SKM-1 treated with dmso at 0.1 percent for 144 hours (cell line): Measurements from ENCODE around the gene HBA2.
"Not testable (repeated sequence)": the region's sequence is repeated elsewhere in the genome, so short reads cannot be mapped to it uniquely, and the experiment has no call there.

Source experiments
- DNase-seq: peaks from one replicate; lab custom pipeline; 2025; ENCODE audit not compliant: unreplicated experiment; lab: John Stamatoyannopoulos, UW

The HBA2 gene

GRCh38 chr16:172374-172941 is at the start of gene HBA2:
Gene HBA2, plus strand, starts transcription at chr16:172876. Its CDS starts 37 bp downstream, at chr16:172913.
- DNase-seq, result not testable (repeated sequence)

DNA sequence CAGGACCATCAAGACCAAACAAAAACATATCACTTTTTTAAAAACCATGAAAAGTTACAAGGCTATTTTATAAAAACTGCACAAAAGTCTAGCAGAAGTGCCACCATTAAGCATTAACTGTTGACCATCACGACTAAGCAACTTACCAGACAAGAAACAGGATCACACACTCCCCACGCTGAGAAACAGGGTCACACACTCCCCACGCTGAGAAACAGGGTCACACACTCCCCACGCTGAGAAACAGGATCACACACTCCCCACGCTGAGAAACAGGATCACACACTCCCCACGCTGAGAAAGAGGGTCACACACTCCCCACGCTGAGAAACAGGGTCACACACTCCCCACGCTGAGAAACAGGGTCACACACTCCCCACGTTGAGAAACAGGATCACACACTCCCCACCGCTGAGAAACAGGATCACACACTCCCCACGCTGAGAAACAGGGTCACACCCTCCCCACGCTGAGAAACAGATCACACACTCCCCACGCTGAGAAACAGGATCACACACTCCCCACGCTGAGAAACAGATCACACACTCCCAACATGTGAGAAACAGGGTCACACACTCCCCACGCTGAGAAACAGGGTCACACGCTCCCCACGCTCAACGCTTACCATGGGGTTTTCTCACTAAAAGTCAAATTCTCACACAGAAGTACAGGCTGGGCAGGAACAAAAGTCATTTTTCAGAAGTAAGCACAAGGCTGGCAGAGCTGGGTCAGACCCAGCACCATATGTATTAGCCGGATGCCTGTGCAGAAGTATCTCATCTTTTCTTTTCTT is 48.9 kb upstream of the HBA2 start:
- not testable (repeated sequence) for DNase-seq

DNA sequence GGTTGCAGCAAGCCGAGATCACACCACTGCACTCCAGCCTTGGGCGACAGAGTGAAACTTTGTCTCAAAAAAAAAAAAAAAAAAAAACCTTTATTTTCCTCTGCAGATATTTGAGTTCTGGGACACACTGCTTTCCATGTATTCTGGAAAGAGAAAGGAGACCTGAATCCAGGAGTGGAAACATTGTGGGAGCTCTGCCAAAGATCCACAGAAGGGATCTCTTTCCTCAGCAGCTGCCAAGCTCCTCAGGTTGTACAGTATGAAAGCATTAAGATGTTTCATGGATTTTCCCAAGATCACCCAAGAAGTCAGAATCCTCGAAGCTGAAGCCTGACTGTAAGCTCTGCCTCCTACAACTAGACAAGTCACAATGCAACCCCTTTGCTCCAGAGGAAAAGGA is 47.7 kb upstream of the HBA2 start:
- no peak for DNase-seq

DNA sequence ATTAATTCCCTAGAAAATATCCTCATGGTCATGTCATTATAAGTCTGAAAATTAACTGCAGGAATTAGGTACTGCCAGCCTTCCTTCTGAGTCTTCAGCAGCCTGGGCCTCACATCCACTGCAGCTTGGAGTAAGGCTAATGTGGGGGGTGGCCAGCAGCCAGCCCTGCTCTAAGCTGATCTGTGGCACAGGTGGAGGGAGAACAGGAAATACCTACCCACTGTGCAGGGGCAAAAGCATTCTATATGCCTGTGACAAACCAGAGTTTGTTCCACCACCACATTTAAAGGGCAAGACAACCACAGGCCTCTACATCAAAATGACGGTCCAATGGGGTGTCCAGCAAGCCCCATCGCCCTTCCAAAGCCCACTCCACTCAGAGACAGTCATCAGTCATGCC is 43.6 kb upstream of the HBA2 start:
- no peak for DNase-seq

DNA sequence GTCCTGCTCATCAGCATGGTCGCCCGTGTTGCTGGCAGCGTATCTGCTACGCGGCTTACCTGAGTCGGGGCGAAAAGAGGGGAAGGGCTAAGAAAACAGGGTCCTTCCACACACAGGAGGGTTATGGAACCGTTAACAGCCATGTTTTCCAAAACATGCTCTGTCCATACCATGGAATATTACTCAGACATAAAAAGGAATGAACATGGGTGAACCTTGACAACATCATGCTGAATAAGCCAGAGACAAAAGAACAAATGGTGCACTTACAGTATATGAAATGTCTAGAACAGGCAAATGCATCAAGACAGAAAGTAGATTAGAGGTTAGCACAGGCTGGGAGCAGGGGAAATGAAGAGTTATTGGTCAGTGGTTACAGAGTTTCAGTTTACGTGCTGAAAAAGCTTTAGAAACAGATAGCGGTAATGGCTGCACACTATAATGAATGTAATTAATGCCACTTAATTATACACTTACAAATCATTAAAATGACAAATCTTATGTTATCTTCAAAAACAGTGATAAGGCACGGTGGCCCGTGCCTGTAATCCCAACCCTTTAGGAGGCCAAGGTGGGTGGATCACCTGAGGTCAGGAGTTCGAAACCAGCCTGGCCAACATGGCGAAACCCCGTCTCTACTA is 42.0 kb upstream of the HBA2 start:
- DNase-seq, result no peak

- DNase-seq, result no peak
These were observed 40.6 kb upstream of the HBA2 start for GRCh38 chr16:132120-132519.

DNA sequence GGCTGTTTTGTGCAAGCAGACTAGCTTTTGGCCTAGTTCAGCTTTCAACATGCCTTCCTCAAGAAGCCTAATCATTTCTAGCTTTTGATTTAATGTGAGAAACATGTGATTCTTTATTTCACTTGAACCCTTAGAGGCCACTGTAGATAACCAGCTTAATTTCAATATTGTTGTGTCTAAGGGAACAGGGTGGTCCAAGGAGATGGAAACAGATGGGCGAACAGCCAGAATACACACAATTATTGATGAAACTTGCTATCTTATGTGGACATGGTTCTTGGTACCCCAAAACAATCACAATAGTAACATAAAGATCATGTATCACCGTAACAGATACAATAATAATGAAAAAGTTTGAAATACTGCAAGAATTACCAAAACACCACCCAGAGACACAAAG is 39.0 kb upstream of the HBA2 start:
- DNase-seq, result no peak

DNA sequence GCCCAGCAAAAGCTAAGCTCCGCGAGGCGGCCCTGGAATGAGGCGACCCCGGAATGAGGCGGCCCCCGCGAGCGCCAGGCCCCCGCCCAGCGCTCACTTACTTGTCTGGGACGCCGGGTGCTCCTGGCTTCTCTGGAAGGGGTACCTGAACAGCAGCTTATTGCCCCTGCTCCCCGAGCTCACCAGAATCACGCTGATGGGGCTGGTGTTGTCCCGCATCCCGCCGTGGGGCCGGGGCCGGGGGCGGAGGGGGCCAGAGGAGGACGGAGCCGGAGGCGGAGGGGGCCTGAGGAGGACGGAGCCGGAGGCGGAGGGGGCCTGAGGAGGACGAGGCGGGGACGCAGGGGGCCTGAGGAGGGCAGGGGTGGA is 34.6 kb upstream of the HBA2 start:
- DNase-seq, result no peak

- DNase-seq, result no peak
These were observed 32.4 kb upstream of the HBA2 start for GRCh38 chr16:140175-140857.

DNA sequence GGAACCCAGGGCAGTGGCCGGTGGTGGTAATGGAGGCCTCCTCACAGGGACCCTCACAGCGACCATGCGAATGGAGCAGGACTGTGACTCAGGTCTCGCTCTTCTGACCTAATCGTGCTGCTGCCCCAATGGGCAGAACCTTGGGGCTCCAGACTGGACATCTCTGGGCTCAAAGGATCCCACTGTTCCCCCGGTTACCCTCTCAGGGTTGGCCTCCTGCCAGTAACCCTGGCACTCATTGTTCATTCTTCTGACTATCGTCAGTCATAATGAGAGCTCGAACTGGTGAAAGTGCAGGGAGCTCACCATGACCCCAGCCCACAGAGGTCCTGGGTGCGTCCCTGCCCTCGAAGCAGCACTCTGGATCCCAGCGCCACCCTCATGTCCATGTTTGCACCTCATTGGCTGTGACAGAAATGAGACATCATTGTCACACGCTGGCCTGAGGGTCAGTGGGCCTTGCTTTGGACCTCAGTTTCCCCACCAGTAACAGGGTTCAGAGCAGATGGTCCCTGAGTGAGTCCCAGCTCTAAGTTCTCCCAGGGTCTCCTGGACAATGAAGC is 30.2 kb upstream of the HBA2 start:
- no peak for DNase-seq

- DNase-seq, result no peak
These were observed 29.6 kb upstream of the HBA2 start for GRCh38 chr16:143047-143446.

DNA sequence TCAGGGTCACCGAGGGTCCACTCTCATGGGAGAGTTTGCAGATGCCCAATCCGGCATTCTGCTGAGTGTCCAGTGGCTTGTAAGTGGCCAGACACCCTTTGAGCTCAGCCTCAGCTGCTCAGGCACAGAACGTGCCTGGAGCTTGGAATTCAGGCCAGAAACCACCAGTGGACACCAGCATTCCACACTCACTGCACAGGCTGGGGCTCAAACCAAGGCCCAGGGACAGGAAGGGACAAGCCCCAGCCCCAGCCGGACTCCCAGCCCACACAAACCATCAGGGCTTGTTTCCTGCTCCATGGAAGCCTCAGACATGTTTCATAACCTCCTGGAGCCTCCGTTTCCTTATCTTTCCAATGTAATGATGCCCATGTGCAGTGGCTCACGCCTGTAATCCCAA is 29.2 kb upstream of the HBA2 start:
- no peak for DNase-seq

- DNase-seq, result no peak
These were observed 27.9 kb upstream of the HBA2 start for GRCh38 chr16:144797-145252.

DNA sequence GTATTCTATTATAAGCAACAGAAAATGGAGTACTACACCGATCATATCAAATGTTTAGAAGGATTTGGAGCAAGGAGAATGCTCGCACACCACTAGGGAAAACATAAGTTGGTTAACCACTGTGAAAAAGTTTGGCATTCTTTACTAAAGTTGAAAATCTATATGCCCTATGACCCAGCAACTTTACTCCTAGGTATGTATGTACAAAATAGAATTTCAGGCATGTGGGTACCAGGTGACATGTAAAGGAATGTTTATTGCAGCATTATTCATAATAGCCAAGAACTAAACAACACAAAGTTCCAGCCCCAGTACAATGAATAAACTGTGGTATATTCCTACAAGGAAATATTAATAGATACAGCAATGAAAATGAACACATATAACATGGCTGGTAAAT is 26.0 kb upstream of the HBA2 start:
- no peak for DNase-seq

DNA sequence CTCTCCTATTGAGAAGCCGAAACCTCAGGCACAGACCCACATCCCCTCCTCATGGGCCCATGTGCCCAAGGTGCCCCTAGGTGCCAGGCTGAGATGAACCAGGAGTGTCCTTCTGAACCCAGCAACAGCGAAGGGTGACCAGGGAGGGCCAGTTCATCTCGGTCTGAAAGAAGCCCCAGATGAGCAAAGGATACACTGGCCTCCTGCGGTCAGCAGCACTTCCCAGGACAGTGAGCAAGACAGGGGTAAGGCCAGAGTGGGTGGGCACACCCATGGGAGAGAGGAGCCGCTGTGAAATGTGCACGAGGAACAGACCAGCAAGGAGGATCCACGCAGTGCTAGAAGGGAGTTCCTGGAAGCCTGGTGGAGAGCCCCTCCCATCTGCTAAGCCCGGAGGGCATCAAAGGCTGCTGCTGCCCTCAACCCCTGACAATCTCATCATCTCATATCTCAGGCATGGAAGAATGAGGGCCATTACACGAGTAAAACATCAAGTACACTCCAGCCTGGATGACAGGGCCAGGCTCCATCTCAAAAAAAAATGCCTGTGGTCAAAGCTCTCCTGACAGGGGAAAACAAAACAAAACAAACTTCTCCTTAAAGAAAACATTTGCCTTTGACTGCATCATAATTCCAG is 23.5 kb upstream of the HBA2 start:
- no peak for DNase-seq

DNA sequence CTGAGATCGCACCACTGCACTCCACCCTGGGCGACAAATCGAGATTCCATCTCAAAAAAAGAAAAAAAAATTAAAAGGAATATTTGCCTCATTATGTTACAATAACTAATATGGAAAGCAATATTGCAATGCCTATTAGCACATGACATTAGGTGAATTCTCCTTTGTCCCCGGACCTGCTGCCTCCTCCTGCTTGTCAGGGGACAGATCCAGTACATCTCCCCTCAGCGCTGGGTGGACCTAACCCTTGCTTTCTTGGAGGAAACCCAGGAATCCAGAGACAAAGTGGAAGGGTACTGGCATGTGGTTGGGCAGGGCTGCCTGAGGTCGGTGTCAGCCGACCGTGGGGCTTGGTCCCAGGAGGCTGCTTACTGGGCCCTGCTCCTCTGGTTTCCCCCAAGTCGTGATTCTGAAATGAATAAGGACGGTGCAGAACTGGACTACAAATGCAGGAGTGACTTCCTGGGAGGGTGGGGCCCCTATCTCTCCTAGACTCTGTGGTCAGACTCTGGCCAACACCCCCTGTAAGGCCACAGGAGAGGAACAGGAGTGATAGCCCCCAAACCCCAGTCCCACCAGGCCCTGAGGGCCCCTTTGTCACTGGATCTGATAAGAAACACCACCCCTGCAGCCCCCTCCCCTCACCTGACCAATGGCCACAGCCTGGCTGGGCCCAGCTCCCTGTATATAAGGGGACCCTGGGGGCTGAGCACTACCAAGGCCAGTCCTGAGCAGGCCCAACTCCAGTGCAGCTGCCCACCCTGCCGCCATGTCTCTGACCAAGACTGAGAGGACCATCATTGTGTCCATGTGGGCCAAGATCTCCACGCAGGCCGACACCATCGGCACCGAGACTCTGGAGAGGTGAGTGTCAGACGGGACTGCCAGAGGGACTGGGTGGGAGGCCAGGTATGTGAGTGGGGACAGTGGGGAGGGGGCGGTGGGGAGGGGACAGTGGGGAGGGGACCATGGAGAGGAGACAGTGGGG is 20.2 kb upstream of the HBA2 start, which contains the start of gene HBZ:
TSS of gene HBZ (plus strand) at position 504 of the 988 bp plus-strand sequence. CDS start at position 770, 266 bp downstream.
- DNase-seq, result no peak

- DNase-seq, result not testable (repeated sequence)
These were observed 19.6 kb upstream of the HBA2 start for GRCh38 chr16:153129-153521.

DNA sequence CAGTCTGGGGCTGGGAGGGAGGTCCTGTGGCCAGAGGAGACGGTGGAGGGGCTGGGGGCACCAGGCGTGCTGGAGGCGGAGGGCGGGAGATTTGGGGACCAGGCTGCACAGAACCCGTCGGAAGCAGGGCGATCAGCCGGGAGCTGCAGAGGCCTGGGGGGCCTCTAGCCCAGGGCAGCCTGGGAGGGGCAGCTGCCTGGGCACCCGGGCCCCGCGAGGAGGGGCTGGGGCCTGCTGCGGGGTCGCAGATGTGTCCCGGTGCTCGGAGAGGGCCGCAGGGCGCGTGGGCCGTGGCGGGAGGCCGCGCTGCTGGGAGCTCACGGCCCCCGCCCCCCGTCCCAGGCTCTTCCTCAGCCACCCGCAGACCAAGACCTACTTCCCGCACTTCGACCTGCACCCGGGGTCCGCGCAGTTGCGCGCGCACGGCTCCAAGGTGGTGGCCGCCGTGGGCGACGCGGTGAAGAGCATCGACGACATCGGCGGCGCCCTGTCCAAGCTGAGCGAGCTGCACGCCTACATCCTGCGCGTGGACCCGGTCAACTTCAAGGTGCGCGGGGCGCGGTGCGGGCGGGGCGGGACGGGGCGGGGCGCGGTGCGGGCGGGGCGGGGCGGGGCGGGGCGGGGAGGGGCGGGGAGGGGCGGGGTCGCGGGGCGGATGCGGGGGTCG is 19.0 kb upstream of the HBA2 start:
- not testable (repeated sequence) for DNase-seq
